ENCODE measurements around the gene IL32.

Gene IL32

GRCh38 chr16:3059041-3059722, 6.3 kb upstream of the IL32 start:
- no peaks in the 10 kb centered on the region for H3K9me2 ChIP-seq (ENCODE audit: low read depth, low read length)
- H3K9ac ChIP-seq (ENCODE audit: low read length) = peak overlapping the region; percentile 89
- H3F3A ChIP-seq (ENCODE audit: insufficient read depth, low read length) = no peaks in the 10 kb centered on the region
- no peaks in the 10 kb centered on the region for H3K36me3 ChIP-seq (ENCODE audit: insufficient read depth, low read length)
- H3K4me2 ChIP-seq (ENCODE audit: low read length) = peak overlapping the region; percentile 90
- peaks cover 20% of the 10 kb centered on the region for H3K4me1 ChIP-seq (ENCODE audit: insufficient read depth, low read length, severe bottlenecking)
- no peaks in the 10 kb centered on the region for H4K20me1 ChIP-seq (ENCODE audit: insufficient read depth, low read length)
- peak overlapping the region; percentile 90 for H3K4me3 ChIP-seq (ENCODE audit: low read depth, low read length, poor library complexity, severe bottlenecking)
- peak overlapping the region; percentile 59; the same call in 1 of the 2 replicates for H2AFZ ChIP-seq (ENCODE audit: low read length)
- H3K27ac ChIP-seq (ENCODE audit: low read depth, low read length, poor library complexity, severe bottlenecking) = no peak overlapping the region
- no peaks in the 10 kb centered on the region for H3K79me2 ChIP-seq (ENCODE audit: insufficient read depth, low read length)
- no peaks in the 10 kb centered on the region for H3K9me3 ChIP-seq (ENCODE audit: low read length)
- no peak for TF ChIP-seq EZH2 (IDR thresholded peaks at IDR 0.05; ENCODE audit: borderline replicate concordance, low read length)
- TF ChIP-seq, protein P1, sequence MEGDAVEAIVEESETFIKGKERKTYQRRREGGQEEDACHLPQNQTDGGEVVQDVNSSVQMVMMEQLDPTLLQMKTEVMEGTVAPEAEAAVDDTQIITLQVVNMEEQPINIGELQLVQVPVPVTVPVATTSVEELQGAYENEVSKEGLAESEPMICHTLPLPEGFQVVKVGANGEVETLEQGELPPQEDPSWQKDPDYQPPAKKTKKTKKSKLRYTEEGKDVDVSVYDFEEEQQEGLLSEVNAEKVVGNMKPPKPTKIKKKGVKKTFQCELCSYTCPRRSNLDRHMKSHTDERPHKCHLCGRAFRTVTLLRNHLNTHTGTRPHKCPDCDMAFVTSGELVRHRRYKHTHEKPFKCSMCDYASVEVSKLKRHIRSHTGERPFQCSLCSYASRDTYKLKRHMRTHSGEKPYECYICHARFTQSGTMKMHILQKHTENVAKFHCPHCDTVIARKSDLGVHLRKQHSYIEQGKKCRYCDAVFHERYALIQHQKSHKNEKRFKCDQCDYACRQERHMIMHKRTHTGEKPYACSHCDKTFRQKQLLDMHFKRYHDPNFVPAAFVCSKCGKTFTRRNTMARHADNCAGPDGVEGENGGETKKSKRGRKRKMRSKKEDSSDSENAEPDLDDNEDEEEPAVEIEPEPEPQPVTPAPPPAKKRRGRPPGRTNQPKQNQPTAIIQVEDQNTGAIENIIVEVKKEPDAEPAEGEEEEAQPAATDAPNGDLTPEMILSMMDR (IDR thresholded peaks at IDR 0.05; ENCODE audit: low read length) = peak; percentile 68
- H3K27me3 ChIP-seq (ENCODE audit: insufficient read depth, low read length) = no peaks in the 10 kb centered on the region; the same call in 1 of the 2 replicates

DNA sequence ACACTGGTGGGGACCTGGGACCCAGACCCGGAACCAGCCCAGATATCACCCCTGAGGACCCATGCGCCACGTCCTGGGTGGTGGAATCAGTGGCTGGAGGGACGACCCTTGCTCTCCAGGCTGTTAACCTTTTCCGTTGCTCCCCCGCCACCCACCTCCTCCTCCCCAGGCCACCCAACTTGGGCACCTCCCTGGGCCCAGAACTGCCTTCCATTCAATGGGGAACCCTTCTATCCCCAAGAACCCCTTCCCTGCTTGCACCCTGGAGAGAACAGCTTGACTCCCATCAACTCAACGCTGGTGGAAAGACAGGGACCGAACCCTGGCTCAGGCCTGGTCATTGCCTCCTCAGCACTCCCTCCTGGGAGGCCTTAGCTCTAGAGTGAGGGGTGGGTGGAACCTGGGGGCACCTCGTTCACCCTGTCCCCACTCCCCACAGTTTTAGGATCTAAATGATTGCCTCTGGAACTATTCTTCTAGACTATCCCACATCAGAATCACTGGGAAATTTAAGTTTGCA, 5.7 kb upstream of the IL32 start:
- peak overlapping the region; percentile 90 for H3K4me2 ChIP-seq (ENCODE audit: low read length)
- TF ChIP-seq, protein P1 (IDR thresholded peaks at IDR 0.05; ENCODE audit: low read length) = no peak
- no peak for TF ChIP-seq EZH2 (IDR thresholded peaks at IDR 0.05; ENCODE audit: borderline replicate concordance, low read length)
- peaks cover 20% of the 10 kb centered on the region for H3K4me1 ChIP-seq (ENCODE audit: insufficient read depth, low read length, severe bottlenecking)
- H3K36me3 ChIP-seq (ENCODE audit: insufficient read depth, low read length) = no peaks in the 10 kb centered on the region
- H3K4me3 ChIP-seq (ENCODE audit: low read depth, low read length, poor library complexity, severe bottlenecking) = peak overlapping the region; percentile 90
- peak overlapping the region; percentile 89; the same call in 1 of the 2 replicates for H3K9ac ChIP-seq (ENCODE audit: low read length)
- no peak overlapping the region; the same call in 1 of the 2 replicates for H2AFZ ChIP-seq (ENCODE audit: low read length)
- H3K9me2 ChIP-seq (ENCODE audit: low read depth, low read length) = no peaks in the 10 kb centered on the region
- no peaks in the 10 kb centered on the region for H3K79me2 ChIP-seq (ENCODE audit: insufficient read depth, low read length)
- no peak overlapping the region for H3K27ac ChIP-seq (ENCODE audit: low read depth, low read length, poor library complexity, severe bottlenecking)
- H4K20me1 ChIP-seq (ENCODE audit: insufficient read depth, low read length) = no peaks in the 10 kb centered on the region
- H3K9me3 ChIP-seq (ENCODE audit: low read length) = no peaks in the 10 kb centered on the region
- H3K27me3 ChIP-seq (ENCODE audit: insufficient read depth, low read length) = no peaks in the 10 kb centered on the region; the same call in 1 of the 2 replicates
- no peaks in the 10 kb centered on the region for H3F3A ChIP-seq (ENCODE audit: insufficient read depth, low read length)

- no peak overlapping the region for H3K4me2 ChIP-seq (ENCODE audit: low read length)
- H3K79me2 ChIP-seq (ENCODE audit: insufficient read depth, low read length) = no peaks in the 10 kb centered on the region
- no peak overlapping the region for H3K4me3 ChIP-seq (ENCODE audit: low read depth, low read length, poor library complexity, severe bottlenecking)
- H4K20me1 ChIP-seq (ENCODE audit: insufficient read depth, low read length) = no peaks in the 10 kb centered on the region
- no peaks in the 10 kb centered on the region for H3K9me3 ChIP-seq (ENCODE audit: low read length)
- no peak overlapping the region for H3K27ac ChIP-seq (ENCODE audit: low read depth, low read length, poor library complexity, severe bottlenecking)
- H3K36me3 ChIP-seq (ENCODE audit: insufficient read depth, low read length) = no peaks in the 10 kb centered on the region
- TF ChIP-seq, protein P1 (IDR thresholded peaks at IDR 0.05; ENCODE audit: low read length) = no peak
- TF ChIP-seq EZH2 (IDR thresholded peaks at IDR 0.05; ENCODE audit: borderline replicate concordance, low read length) = no peak
- H3K27me3 ChIP-seq (ENCODE audit: insufficient read depth, low read length) = no peaks in the 10 kb centered on the region; the same call in 1 of the 2 replicates
- peaks cover 12% of the 10 kb centered on the region for H3K4me1 ChIP-seq (ENCODE audit: insufficient read depth, low read length, severe bottlenecking)
- H2AFZ ChIP-seq (ENCODE audit: low read length) = no peak overlapping the region
- no peak overlapping the region for H3K9ac ChIP-seq (ENCODE audit: low read length)
- no peaks in the 10 kb centered on the region for H3F3A ChIP-seq (ENCODE audit: insufficient read depth, low read length)
- no peaks in the 10 kb centered on the region for H3K9me2 ChIP-seq (ENCODE audit: low read depth, low read length)
Observed at GRCh38 chr16:3060339-3061127, 4.9 kb upstream of the IL32 start.
